GM12865 (cell line): ENCODE measurements around the gene CAPN3.

Experiments
- DNase-seq: peaks from one replicate; pipeline ENCODE4 v3.0.0; 2010; ENCODE audit warnings: low read depth
- H3K4me3 ChIP-seq: 2 replicates; pipeline ENCODE4 v1.5.1; 2011; ENCODE audit warnings: mild to moderate bottlenecking, low read depth, low read length, control low read depth
- TF ChIP-seq, protein P1 (sequence below): IDR thresholded peaks from 2 replicates; pipeline ENCODE4 v1.5.1; 2011; ENCODE audit warnings: low read length, control low read depth, low read depth, inconsistent platforms; ENCODE audit not compliant: insufficient read depth; ENCODE audit errors: missing control alignments

CAPN3 gene

DNA sequence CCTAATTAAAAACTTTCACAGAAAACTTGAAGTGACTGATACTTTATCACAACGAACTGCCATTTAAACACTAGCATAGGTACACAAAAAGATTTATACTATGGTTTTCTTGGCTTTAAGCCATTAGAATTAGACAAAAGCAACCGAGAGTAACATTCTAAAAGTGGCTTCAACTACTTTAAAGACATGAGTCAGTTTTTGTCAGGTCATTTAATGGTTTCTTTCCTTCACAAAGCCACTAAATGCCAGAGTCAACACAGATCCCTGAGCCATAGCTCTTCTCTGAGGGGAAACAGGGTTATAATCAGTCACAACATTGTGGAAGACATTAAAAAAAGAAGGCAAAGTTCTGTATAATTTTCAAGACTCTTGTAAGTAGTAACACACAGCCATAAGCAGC lies 54.6 kb downstream of the CAPN3 start:
- H3K4me3 ChIP-seq = no peak overlapping the region
- no peak for DNase-seq
- TF ChIP-seq, protein P1, sequence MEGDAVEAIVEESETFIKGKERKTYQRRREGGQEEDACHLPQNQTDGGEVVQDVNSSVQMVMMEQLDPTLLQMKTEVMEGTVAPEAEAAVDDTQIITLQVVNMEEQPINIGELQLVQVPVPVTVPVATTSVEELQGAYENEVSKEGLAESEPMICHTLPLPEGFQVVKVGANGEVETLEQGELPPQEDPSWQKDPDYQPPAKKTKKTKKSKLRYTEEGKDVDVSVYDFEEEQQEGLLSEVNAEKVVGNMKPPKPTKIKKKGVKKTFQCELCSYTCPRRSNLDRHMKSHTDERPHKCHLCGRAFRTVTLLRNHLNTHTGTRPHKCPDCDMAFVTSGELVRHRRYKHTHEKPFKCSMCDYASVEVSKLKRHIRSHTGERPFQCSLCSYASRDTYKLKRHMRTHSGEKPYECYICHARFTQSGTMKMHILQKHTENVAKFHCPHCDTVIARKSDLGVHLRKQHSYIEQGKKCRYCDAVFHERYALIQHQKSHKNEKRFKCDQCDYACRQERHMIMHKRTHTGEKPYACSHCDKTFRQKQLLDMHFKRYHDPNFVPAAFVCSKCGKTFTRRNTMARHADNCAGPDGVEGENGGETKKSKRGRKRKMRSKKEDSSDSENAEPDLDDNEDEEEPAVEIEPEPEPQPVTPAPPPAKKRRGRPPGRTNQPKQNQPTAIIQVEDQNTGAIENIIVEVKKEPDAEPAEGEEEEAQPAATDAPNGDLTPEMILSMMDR = no peak

DNA sequence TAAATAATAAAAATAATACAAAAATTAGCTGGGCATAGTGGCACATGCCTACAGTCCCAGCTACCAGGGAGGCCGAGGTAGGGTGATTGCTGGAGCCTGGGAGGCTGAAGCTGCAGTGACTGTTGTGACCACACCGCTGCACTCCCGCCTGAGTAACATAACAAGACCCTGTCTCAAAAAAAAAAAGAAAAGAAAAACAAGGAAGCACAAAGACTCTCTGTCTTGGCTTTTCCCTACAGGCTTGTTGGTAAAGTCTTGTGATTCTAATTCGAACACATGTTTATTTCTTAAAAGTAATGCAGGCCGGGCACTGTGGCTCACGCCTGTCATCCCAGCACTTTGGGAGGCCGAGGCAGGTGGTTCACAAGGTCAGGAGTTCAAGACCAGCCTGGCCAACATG lies 60.1 kb downstream of the CAPN3 start:
- DNase-seq = no peak
- TF ChIP-seq, protein P1 = no peak
- H3K4me3 ChIP-seq = no peak overlapping the region

DNA sequence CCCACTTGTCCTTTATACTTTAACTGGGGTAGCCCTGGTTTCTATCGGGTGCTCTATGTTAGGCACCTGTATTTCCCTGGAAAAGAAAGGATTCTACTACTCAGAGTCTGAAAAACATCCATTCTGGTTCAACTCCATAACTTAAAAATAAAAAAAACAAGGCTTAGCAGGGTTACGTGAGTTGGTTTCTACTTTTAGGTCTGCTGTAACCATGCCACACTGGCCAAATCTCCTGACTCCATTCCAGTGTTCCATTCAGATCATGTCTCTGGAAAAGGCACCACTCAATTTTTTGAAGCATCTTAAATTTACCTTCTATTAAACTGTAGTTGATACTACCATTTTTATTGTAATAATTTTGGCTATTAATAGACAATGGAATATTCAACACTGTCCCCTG lies 62.1 kb downstream of the CAPN3 start:
- no peak overlapping the region for H3K4me3 ChIP-seq
- no peak for DNase-seq
- TF ChIP-seq, protein P1 = no peak

DNA sequence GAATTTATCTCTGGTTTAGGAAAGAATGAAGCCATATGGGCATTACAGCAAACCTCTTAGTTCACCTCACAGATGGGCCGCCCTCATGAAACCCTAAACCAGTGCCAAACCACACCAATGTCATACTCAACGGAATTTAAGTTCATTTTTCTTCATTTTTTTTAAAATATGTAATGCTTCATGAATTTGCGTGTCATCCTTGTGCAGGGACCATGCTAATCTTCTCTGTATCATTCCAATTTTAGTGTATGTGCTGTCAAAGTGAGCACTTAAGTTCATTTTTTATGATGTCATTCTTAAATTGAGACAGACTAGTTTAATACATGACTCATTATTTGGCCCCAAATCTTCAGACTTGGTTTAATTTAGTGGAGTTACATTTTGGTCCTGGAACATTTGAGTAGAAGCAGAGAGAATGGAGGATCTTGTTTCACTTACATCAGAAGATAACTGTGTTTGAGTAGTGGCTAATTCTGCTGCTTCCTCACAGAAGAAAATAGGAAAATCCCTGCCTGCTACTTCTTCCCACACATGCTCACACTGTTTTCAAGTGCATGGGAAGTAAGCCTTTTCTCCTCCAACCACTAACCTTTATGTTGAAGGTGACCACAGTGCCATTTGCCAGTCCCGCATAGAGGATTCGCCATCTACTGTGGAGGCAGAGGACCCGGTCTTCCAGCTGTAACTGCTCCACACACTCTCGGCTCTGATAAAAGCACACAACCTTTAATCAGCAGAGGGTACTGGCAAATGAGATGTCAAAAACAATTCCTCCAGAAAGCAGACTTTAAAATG lies 68.3 kb downstream of the CAPN3 start:
- no peak for DNase-seq

DNA sequence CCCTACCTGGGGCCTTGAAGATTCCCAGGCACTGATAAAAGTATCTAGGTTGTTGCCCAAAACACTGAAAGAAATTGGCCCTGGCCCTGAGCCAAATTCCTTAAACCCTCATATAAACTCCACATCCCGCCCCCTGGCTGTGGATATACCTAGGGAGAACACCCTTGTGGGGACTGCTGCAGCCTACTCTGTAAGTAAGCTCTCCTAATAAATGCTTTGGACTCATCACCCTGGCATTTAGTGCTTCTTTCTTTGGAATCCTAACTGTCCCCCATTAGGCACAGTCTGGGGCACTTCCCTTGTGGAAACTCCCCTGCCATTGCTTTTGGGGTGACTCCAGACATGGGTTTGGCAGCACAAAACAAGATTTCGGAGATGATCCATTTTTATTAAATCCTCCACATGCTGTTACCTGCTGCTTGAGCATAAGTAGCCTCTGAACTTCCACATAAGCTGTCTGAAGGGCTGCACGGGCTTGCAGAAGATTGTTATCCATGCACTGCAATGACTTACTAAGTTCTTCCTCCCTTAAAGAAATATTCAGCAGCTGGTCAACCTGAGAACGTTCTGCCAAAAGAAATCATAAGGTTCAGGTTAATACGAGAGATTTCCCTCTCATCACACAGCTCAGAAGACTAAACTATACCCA lies 85.2 kb downstream of the CAPN3 start:
- TF ChIP-seq, protein P1 = no peak
- DNase-seq = no peak
- H3K4me3 ChIP-seq = no peak overlapping the region

More for the DNA sequence above, 68.3 kb downstream of the CAPN3 start:
- TF ChIP-seq, protein P1 = no peak
- no peak overlapping the region for H3K4me3 ChIP-seq

DNA sequence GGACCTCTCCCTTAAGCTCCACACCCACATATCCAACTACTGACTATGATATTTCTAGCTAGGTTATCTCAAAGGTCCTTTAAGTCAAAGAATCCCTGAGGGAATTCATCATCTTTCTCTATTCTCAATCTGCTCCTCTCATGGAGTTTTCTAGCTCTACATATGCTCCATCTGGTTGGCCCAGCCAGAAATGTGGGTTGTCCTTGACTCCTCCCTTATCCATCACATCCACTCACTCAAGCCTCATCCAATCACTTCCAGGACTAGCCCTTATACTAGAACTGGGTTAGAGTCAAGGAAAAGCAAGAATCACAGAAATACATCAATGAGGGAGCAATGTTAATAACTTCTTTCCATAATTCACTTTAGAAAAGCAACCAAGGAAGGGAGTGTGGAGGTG lies 86.2 kb downstream of the CAPN3 start:
- TF ChIP-seq, protein P1 = no peak
- H3K4me3 ChIP-seq = no peak overlapping the region
- DNase-seq = no peak
